Kidney (tissue), 14 donors: ENCODE measurements around the gene UGT2A3. TPM values are rescaled to one million over a fixed set of nuclear protein-coding genes. Genes with fewer than 3 reads are reported as not detected.

Experiments used
- DNase-seq, 5 donors: peaks; one replicate each; pipeline ENCODE4 v3.0.0-alpha.2; 2013 to 2020
- FAIRE-seq: peaks from 2 replicates; lab custom pipeline; 2012; peaks lifted over from hg19 to GRCh38; lab: Jason Lieb, UNC
- H3K27ac ChIP-seq, 2 donors: one replicate each; pipeline ENCODE4 v1.7.0; 2013; ENCODE audit warnings: low read depth in 2 of 2, low read length in 2 of 2, inconsistent platforms in 1 of 2
- H3K27me3 ChIP-seq: one replicate; pipeline ENCODE4 v1.7.1; 2013; ENCODE audit warnings: low read length, inconsistent platforms; ENCODE audit not compliant: control insufficient read depth, insufficient read depth
- H3K36me3 ChIP-seq, 3 donors: one replicate each; pipeline versions ENCODE4 v1.7.0 to v1.7.1; 2013; ENCODE audit warnings: low read length in 3 of 3, control low read depth in 1 of 3, inconsistent platforms in 1 of 3; ENCODE audit not compliant: insufficient read depth in 3 of 3, control insufficient read depth in 2 of 3
- H3K4me1 ChIP-seq, 3 donors: one replicate each; pipeline versions ENCODE4 v1.7.0 to v1.7.1; 2013; ENCODE audit warnings: low read length in 3 of 3, inconsistent platforms in 1 of 3, low read depth in 1 of 3; ENCODE audit not compliant: control insufficient read depth in 2 of 3, insufficient read depth in 2 of 3
- H3K4me3 ChIP-seq, 3 donors: one replicate each; pipeline versions ENCODE4 v1.7.0 to v1.8.1; 2013; ENCODE audit warnings: low read length in 3 of 3, control low read depth in 1 of 3, inconsistent platforms in 1 of 3
- H3K9ac ChIP-seq, 3 donors: one replicate each; pipeline versions ENCODE4 v1.7.0 to v1.7.1; 2013; ENCODE audit warnings: low read length in 3 of 3, control low read depth in 1 of 3, inconsistent platforms in 1 of 3
- H3K9me3 ChIP-seq, 3 donors: one replicate each; pipeline versions ENCODE4 v1.7.0 to v1.7.1; 2013; ENCODE audit warnings: low read length in 3 of 3, control low read depth in 1 of 3, inconsistent platforms in 1 of 3; ENCODE audit not compliant: control insufficient read depth in 2 of 3, insufficient read depth in 1 of 3
- intact Hi-C: fragments of 100-400 bp; cut with DNase I; formaldehyde crosslinking; loops from one replicate; pipeline ENCODE4 v1.11.1; 2022
- polyA plus RNA-seq: library from polyadenylated mRNA; stranded (reverse); fragments of 350-450 nt; fragmentation: Illumina TruSeq; extraction: RNeasy Lipid Tissue Mini Kit (QIAGEN cat#74804); gene quantifications from one replicate; pipeline ENCODE4 v1.2.3, GENCODE V29; 2014; ENCODE audit warnings: low read depth, low replicate concordance; ENCODE audit not compliant: insufficient read depth
- total RNA-seq: library from RNA; stranded (reverse); fragmentation: NEBNext Ultra II Directional; extraction: Animal tissue kit (Norgen Biotek cat#: 25700); gene quantifications from one replicate; pipeline ENCODE4 v1.2.1, GENCODE V29; 2021
- TF ChIP-seq, protein P1 (sequence below): IDR thresholded peaks from 3 replicates; pipeline ENCODE4 v1.5.1; 2012; ENCODE audit warnings: mild to moderate bottlenecking, moderate library complexity, borderline replicate concordance; ENCODE audit not compliant: insufficient read depth; ENCODE audit errors: extremely low read depth
- donor health status: control.
- donor health status: control.
- donor health status: control.
- donor health status: control.
- donor health status: control.
- donor health status: DM: yes; HTN: yes; CAD: no.
- donor health status: Normal renal cell carcinoma (clear cell type).

Gene UGT2A3
- total and polyA plus RNA-seq, 2 donors from 2014 or later: 27.1 to 57.7 TPM

DNA sequence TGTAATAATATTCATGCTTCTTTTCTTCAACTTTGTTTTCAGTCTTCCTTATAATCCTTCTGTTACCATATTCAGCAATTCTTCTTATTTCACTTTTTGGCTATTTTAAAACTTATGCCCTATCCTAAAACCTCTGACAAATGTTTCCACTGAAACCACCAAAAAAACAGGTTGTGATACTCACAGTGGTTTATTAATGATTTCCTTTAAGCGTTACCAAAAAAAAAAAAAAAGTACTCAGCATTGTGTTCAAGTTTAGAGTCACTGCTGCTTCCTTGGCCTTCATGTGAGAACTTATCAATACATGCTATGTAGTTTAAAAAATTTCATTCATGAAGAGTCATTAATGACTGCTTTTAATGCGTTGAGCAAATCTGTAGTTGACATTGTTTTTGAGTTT lies 35.4 kb upstream of the UGT2A3 start:
- DNase-seq (no peak), FAIRE-seq (no peak)
- intact Hi-C loops: no loop called here
- H3K9me3 ChIP-seq: no peaks in the 10 kb centered on the region
- TF ChIP-seq, protein P1, sequence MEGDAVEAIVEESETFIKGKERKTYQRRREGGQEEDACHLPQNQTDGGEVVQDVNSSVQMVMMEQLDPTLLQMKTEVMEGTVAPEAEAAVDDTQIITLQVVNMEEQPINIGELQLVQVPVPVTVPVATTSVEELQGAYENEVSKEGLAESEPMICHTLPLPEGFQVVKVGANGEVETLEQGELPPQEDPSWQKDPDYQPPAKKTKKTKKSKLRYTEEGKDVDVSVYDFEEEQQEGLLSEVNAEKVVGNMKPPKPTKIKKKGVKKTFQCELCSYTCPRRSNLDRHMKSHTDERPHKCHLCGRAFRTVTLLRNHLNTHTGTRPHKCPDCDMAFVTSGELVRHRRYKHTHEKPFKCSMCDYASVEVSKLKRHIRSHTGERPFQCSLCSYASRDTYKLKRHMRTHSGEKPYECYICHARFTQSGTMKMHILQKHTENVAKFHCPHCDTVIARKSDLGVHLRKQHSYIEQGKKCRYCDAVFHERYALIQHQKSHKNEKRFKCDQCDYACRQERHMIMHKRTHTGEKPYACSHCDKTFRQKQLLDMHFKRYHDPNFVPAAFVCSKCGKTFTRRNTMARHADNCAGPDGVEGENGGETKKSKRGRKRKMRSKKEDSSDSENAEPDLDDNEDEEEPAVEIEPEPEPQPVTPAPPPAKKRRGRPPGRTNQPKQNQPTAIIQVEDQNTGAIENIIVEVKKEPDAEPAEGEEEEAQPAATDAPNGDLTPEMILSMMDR: no peak
- no peaks in the 10 kb centered on the region for H3K36me3 ChIP-seq
- H3K4me1 ChIP-seq: no peaks in the 10 kb centered on the region
- no peak overlapping the region for H3K9ac ChIP-seq
- H3K27me3 ChIP-seq: no peaks in the 10 kb centered on the region
- H3K27ac ChIP-seq: no peak overlapping the region
- no peak overlapping the region for H3K4me3 ChIP-seq

DNA sequence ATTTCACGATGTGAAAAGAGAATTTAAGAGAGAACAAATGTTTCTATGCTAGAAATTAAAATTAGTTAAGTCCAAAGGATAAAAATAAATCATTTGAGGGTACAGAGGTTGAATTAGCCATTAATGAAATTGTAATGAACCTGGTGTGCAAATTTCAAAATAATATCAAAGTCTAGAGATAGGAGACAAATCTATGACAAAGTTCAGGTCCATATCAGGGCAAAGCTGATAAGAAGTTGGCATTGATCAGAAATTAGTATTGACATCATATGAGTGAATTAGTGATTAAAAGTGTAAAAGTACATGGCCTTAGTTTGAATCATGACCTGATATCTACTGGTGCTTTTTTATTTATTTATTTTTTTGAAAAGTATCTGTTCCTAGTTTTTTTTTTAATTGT lies 33.8 kb upstream of the UGT2A3 start:
- no peaks in the 10 kb centered on the region for H3K36me3 ChIP-seq
- no peaks in the 10 kb centered on the region for H3K27me3 ChIP-seq
- H3K27ac ChIP-seq: no peak overlapping the region
- H3K4me3 ChIP-seq: no peak overlapping the region
- TF ChIP-seq, protein P1: no peak
- FAIRE-seq (peak; percentile 42), DNase-seq (no peak)
- H3K9ac ChIP-seq: no peak overlapping the region
- intact Hi-C loops: no loop called here
- no peaks in the 10 kb centered on the region for H3K4me1 ChIP-seq
- no peaks in the 10 kb centered on the region for H3K9me3 ChIP-seq

DNA sequence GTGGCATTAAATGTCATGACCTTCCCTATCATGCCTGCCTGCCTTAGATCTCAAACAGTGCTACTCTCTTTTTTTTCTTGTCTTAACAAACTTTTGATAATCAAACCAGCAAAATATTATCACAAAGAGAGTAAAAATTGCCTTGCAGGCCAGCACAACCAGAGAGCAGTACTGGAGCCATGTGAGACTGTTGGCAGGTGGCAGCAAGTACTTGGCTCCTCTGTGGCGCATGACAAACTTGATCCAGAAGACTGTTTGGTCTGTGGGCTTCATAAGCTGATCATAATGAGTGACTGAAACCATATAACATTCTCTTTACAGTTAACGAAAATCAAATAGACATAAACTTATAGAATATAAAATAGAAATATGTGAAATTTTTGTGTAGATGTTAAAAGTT lies 33.3 kb upstream of the UGT2A3 start:
- Histone ChIP-seq H3K9me3 (no peaks in the 10 kb centered on the region), H3K4me1 (no peaks in the 10 kb centered on the region), H3K27me3 (no peaks in the 10 kb centered on the region), H3K27ac (no peak overlapping the region), H3K36me3 (no peaks in the 10 kb centered on the region), H3K9ac (no peak overlapping the region), H3K4me3 (no peak overlapping the region)
- intact Hi-C loops: no loop called here
- TF ChIP-seq, protein P1: no peak
- DNase-seq (no peak), FAIRE-seq (no peak)

DNA sequence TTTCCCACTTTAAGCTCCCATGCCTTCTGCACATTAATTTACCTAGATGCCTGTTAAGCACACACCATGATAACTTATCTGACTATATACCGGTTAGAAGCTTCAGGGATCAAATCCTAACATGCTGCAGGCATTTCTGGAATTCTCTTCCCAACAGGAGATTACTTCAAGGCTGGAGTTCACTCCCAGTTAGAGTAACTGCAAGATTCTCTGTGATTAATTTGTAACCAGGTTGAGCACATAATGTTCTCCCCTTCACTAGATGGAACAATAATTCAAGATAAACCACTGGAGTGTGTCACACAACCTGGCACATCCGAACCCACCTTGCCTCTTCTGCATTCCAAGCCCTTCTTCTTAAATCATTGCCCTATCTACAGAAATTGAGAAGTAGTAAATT lies 11.8 kb upstream of the UGT2A3 start:
- peak overlapping the region in 2 of 3 donors; percentile 9 to 11 for H3K4me3 ChIP-seq
- H3K27me3 ChIP-seq: no peaks in the 10 kb centered on the region
- peak overlapping the region; percentile 54 to 61 for H3K27ac ChIP-seq
- H3K9me3 ChIP-seq: peaks cover 0 to 4% (median 0%) of the 10 kb centered on the region in 3 donors
- peak in 2 of 5 donors; percentile 43 to 62 for DNase-seq
- TF ChIP-seq, protein P1: no peak
- peak; percentile 80 for FAIRE-seq
- intact Hi-C loops: no loop called here
- no peaks in the 10 kb centered on the region for H3K36me3 ChIP-seq
- H3K9ac ChIP-seq: no peak overlapping the region
- peaks cover 0 to 12% (median 0%) of the 10 kb centered on the region in 3 donors for H3K4me1 ChIP-seq
